GM06990 (cell line): ENCODE results near the gene S100A14.
A peak's percentile ranks its signal among the peaks of the same experiment; 100 is the strongest.

Source experiments
- DNase-seq: peaks from one replicate; pipeline ENCODE4 v3.0.0-alpha.2; 2011; ENCODE audit not compliant: insufficient read length; ENCODE audit errors: extremely low read depth
- H3K27me3 ChIP-seq: replicated peaks from 2 replicates; pipeline ENCODE4 v1.6.0; 2011; ENCODE audit warnings: low read length; ENCODE audit not compliant: control insufficient read depth, insufficient read depth
- H3K36me3 ChIP-seq: 2 replicates; pipeline ENCODE4 v1.5.1; 2011; ENCODE audit warnings: low read length; ENCODE audit not compliant: control insufficient read depth, insufficient read depth
- H3K4me3 ChIP-seq: replicated peaks from 2 replicates; pipeline ENCODE4 v1.5.1; 2011; ENCODE audit warnings: low read depth, mild to moderate bottlenecking, control low read depth, low read length
- TF ChIP-seq, protein P1 (sequence below): IDR thresholded peaks from 2 replicates; pipeline ENCODE4 v1.5.1; 2011; ENCODE audit warnings: low read length, control low read depth, mild to moderate bottlenecking, inconsistent platforms; ENCODE audit not compliant: insufficient read depth, poor library complexity, severe bottlenecking

S100A14 gene

GRCh38 chr1:153626904-153627714, 11.0 kb upstream of the S100A14 start, which contains the start of gene S100A13:
S100A13 (minus strand) TSS chr1:153627505; CDS start chr1:153626472, 1,033 bp downstream.
- Histone ChIP-seq H3K4me3 (peak within 1 kb of the TSS; percentile 56), H3K27me3 (no peaks in the 10 kb centered on the region), H3K36me3 (no peaks in the 10 kb centered on the region; the same call in 1 of the 2 replicates)
- DNase-seq, result peak; percentile 46
- TF ChIP-seq, protein P1, sequence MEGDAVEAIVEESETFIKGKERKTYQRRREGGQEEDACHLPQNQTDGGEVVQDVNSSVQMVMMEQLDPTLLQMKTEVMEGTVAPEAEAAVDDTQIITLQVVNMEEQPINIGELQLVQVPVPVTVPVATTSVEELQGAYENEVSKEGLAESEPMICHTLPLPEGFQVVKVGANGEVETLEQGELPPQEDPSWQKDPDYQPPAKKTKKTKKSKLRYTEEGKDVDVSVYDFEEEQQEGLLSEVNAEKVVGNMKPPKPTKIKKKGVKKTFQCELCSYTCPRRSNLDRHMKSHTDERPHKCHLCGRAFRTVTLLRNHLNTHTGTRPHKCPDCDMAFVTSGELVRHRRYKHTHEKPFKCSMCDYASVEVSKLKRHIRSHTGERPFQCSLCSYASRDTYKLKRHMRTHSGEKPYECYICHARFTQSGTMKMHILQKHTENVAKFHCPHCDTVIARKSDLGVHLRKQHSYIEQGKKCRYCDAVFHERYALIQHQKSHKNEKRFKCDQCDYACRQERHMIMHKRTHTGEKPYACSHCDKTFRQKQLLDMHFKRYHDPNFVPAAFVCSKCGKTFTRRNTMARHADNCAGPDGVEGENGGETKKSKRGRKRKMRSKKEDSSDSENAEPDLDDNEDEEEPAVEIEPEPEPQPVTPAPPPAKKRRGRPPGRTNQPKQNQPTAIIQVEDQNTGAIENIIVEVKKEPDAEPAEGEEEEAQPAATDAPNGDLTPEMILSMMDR, result peak; percentile 89

GRCh38 chr1:153626477-153626903, 10.4 kb upstream of the S100A14 start:
- no peaks in the 10 kb centered on the region; the same call in 1 of the 2 replicates for H3K36me3 ChIP-seq
- no peaks in the 10 kb centered on the region for H3K27me3 ChIP-seq
- DNase-seq, result no peak
- TF ChIP-seq, protein P1, result no peak
- peak overlapping the region; percentile 56; the same call in 1 of the 2 replicates for H3K4me3 ChIP-seq

DNA sequence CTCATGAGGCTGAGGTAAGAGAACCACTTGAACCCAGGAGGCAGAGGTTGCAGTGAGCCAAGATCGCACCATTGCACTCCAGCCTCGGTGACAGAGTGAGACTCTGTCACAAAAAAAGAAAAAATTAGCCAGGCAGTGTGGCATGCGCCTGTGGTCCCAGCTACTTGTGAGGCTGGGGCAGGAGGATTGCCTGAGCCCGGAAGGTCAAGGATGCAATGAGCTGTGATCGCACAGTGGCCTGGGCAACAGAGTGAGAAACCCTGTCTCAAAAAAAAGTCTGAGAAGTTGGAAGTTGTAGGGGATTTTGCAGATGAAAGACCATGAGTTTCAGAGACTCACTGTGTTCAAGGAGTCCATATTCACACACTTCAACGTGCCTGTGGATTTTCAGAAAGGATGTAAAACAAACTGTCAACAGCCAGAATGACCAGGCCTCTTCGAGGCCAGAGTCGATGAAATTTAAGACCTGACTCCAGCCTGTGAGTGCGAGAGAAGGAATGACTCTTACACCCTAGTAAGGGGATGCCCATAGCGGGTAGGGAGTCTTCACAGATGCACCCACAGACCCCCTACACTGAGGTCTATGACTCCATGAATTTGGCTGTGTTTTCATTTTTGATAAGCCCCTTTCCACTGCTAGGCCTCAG, 9.0 kb upstream of the S100A14 start:
- H3K4me3 ChIP-seq, result no peak overlapping the region
- DNase-seq, result no peak

DNA sequence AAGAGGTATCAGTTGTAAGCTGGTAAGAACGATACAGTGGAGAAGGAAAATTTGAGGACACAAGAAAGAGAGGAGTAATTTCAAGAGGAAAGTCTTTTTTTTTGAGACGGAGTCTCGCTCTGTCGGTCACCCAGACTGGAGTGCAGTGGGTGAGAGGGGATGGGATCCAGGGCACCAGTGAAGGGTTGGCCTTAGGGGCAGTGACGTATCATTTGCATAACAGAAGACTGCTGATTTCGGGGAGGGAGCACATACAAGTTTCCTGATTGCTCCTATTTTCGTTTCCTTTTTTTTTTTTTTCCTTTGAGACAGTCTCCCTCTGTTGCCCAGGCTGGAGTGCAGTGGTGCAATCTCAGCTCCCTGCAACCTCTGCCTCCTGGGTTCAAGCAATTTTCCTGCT, 7.0 kb upstream of the S100A14 start:
- TF ChIP-seq, protein P1, result no peak
- H3K4me3 ChIP-seq, result no peak overlapping the region
- no peaks in the 10 kb centered on the region for H3K36me3 ChIP-seq
- no peak for DNase-seq
- no peaks in the 10 kb centered on the region for H3K27me3 ChIP-seq

More for the DNA sequence above, 9.0 kb upstream of the S100A14 start:
- TF ChIP-seq, protein P1, result no peak
- no peaks in the 10 kb centered on the region for H3K27me3 ChIP-seq
- no peaks in the 10 kb centered on the region; the same call in 1 of the 2 replicates for H3K36me3 ChIP-seq

- DNase-seq, result no peak
- Histone ChIP-seq H3K36me3 (no peaks in the 10 kb centered on the region), H3K4me3 (no peak overlapping the region), H3K27me3 (no peaks in the 10 kb centered on the region)
- TF ChIP-seq, protein P1, result no peak
Observed at GRCh38 chr1:153619171-153619570, 3.0 kb upstream of the S100A14 start.
